Activated CD4-positive, alpha-beta T cell treated with anti-CD3 and anti-CD28 coated beads, Interleukin-2, amount 10 ng/mL, durations not matched to agents 7 days and 5 days (primary cell): ENCODE results near the gene CEP85. TPM values are rescaled to one million over a fixed set of nuclear protein-coding genes. Genes with fewer than 3 reads are reported as not detected.

ENCODE experiments used
- CTCF ChIA-PET: fragments of 350-600 bp; sonication (Branson Sonifier 250); formaldehyde crosslinking; loops from one replicate; lab custom pipeline; 2021; ENCODE audit warnings: antibody characterized with exemption; lab: Charles Lee
- POLR2A ChIA-PET: fragments of 350-600 bp; sonication (Branson Sonifier 250); formaldehyde crosslinking; loops from one replicate; lab custom pipeline; 2021; ENCODE audit warnings: antibody characterized with exemption; lab: Charles Lee
- DNase-seq: peaks from one replicate; pipeline ENCODE4 v3.0.0-alpha.2; 2020
- H3K27ac Mint-ChIP-seq: one replicate; pipeline ENCODE4 v1.8.0; 2021; ENCODE audit warnings: mild to moderate bottlenecking, moderate library complexity, mixed read lengths
- H3K27me3 Mint-ChIP-seq: one replicate; pipeline ENCODE4 v1.8.0; 2021; ENCODE audit warnings: mixed read lengths
- H3K36me3 Mint-ChIP-seq: one replicate; pipeline ENCODE4 v1.8.0; 2021; ENCODE audit warnings: low read depth, mixed read lengths
- H3K4me1 Mint-ChIP-seq: one replicate; pipeline ENCODE4 v1.8.0; 2021; ENCODE audit warnings: mixed read lengths
- H3K4me3 Mint-ChIP-seq: one replicate; pipeline ENCODE4 v1.8.0; 2021; ENCODE audit warnings: mild to moderate bottlenecking, moderate library complexity, mixed read lengths
- H3K9me3 Mint-ChIP-seq: one replicate; pipeline ENCODE4 v1.8.0; 2021; ENCODE audit warnings: mixed read lengths
- total RNA-seq, 2 experiments: library from RNA; stranded (reverse); gene quantifications; one replicate each; pipeline ENCODE4 v1.2.3, GENCODE V29; 2021

CEP85 gene
- total RNA-seq, 2 experiments from 2014 or later: 46.9 to 49.0 TPM

GRCh38 chr1:26280333-26281042, 46.5 kb downstream of the CEP85 start:
- H3K9me3 Mint-ChIP-seq: no peaks in the 10 kb centered on the region
- peak overlapping the region; percentile 86 for H3K4me3 Mint-ChIP-seq
- H3K4me1 Mint-ChIP-seq: peaks cover 88% of the 10 kb centered on the region
- H3K36me3 Mint-ChIP-seq: peaks cover 83% of the 10 kb centered on the region
- DNase-seq: peak; percentile 40
- POLR2A ChIA-PET: interaction anchor here (2.0 kb wide), 1 partner anchor 38 kb away, joined by 9 read pairs; the partner anchor contains the start of gene CD52
- CTCF ChIA-PET: interaction anchor here (0.9 to 21.4 kb wide), 7 partner anchors 10 to 124 kb away, joined by 3 to 442 read pairs (median 5); partner anchors contain the start of genes CD52 and CEP85
- H3K27me3 Mint-ChIP-seq: no peaks in the 10 kb centered on the region
- H3K27ac Mint-ChIP-seq: peak overlapping the region; percentile 90

GRCh38 chr1:26281091-26281958, 47.3 kb downstream of the CEP85 start:
- no peak for DNase-seq
- Mint-ChIP-seq H3K27ac (peak overlapping the region; percentile 97), H3K27me3 (no peaks in the 10 kb centered on the region), H3K4me3 (peak overlapping the region; percentile 86), H3K36me3 (peaks cover 80% of the 10 kb centered on the region), H3K4me1 (peaks cover 88% of the 10 kb centered on the region), H3K9me3 (no peaks in the 10 kb centered on the region)
- POLR2A ChIA-PET: no interaction called here
- CTCF ChIA-PET: interaction anchor here (1.0 to 21.4 kb wide), 2 partner anchors 42 to 110 kb away, joined by 4 to 442 read pairs; partner anchors contain the start of gene CD52

GRCh38 chr1:26281971-26282370, 48.0 kb downstream of the CEP85 start:
- POLR2A ChIA-PET: no interaction called here

GRCh38 chr1:26282401-26282918, 48.5 kb downstream of the CEP85 start:
- Mint-ChIP-seq H3K9me3 (no peaks in the 10 kb centered on the region), H3K4me1 (peaks cover 88% of the 10 kb centered on the region), H3K27me3 (no peaks in the 10 kb centered on the region), H3K4me3 (peak overlapping the region; percentile 73), H3K36me3 (peaks cover 71% of the 10 kb centered on the region), H3K27ac (peak overlapping the region; percentile 97)
- DNase-seq: no peak
- CTCF ChIA-PET: interaction anchor here (1.0 to 21.4 kb wide), 2 partner anchors 41 to 109 kb away, joined by 4 to 442 read pairs; partner anchors contain the start of gene CD52
- POLR2A ChIA-PET: no interaction called here

More at GRCh38 chr1:26281971-26282370, 48.0 kb downstream of the CEP85 start:
- CTCF ChIA-PET: interaction anchor here (1.0 to 21.4 kb wide), 2 partner anchors 41 to 109 kb away, joined by 4 to 442 read pairs; partner anchors contain the start of gene CD52
- Mint-ChIP-seq H3K27me3 (no peaks in the 10 kb centered on the region), H3K4me1 (peaks cover 88% of the 10 kb centered on the region), H3K36me3 (peaks cover 75% of the 10 kb centered on the region), H3K9me3 (no peaks in the 10 kb centered on the region), H3K27ac (peak overlapping the region; percentile 97), H3K4me3 (peak overlapping the region; percentile 86)
- no peak for DNase-seq

GRCh38 chr1:26283279-26283853, 49.4 kb downstream of the CEP85 start:
- Mint-ChIP-seq H3K4me3 (peak overlapping the region; percentile 73), H3K27me3 (no peaks in the 10 kb centered on the region), H3K4me1 (peaks cover 88% of the 10 kb centered on the region), H3K36me3 (peaks cover 62% of the 10 kb centered on the region), H3K27ac (peak overlapping the region; percentile 97), H3K9me3 (no peaks in the 10 kb centered on the region)
- ChIA-PET CTCF (interaction anchor here (6.2 to 21.4 kb wide), 3 partner anchors 7 to 40 kb away, joined by 78 to 442 read pairs (median 86); partner anchors contain the start of genes CD52 and UBXN11), POLR2A (no interaction called here)
- DNase-seq: no peak

GRCh38 chr1:26283871-26284596, 50.0 kb downstream of the CEP85 start:
- peak overlapping the region; percentile 97 for H3K27ac Mint-ChIP-seq
- H3K36me3 Mint-ChIP-seq: peaks cover 57% of the 10 kb centered on the region
- CTCF ChIA-PET: interaction anchor here (0.8 to 21.4 kb wide), 22 partner anchors 8 to 133 kb away, joined by 3 to 442 read pairs (median 8); partner anchors contain the start of genes CD52, CEP85, LIN28A and UBXN11
- no peaks in the 10 kb centered on the region for H3K27me3 Mint-ChIP-seq
- POLR2A ChIA-PET: interaction anchor here (1.0 to 2.1 kb wide), 3 partner anchors 34 to 94 kb away, joined by 4 to 12 read pairs (median 9); partner anchors contain the start of gene CD52
- peak overlapping the region; percentile 73 for H3K4me3 Mint-ChIP-seq
- DNase-seq: no peak
- H3K4me1 Mint-ChIP-seq: peaks cover 88% of the 10 kb centered on the region
- H3K9me3 Mint-ChIP-seq: no peaks in the 10 kb centered on the region

- ChIA-PET POLR2A (interaction anchor here (0.6 to 2.1 kb wide), 4 partner anchors 33 to 464 kb away, joined by 3 to 12 read pairs (median 6); partner anchors contain the start of gene CD52), CTCF (interaction anchor here (0.5 to 21.4 kb wide), 30 partner anchors 9 to 214 kb away, joined by 3 to 442 read pairs (median 6); partner anchors contain the start of genes CD52, CEP85, LIN28A and UBXN11)
- H3K36me3 Mint-ChIP-seq: peaks cover 50% of the 10 kb centered on the region
- peak overlapping the region; percentile 73 for H3K4me3 Mint-ChIP-seq
- peak; percentile 96 for DNase-seq
- no peaks in the 10 kb centered on the region for H3K27me3 Mint-ChIP-seq
- no peaks in the 10 kb centered on the region for H3K9me3 Mint-ChIP-seq
- peak overlapping the region; percentile 97 for H3K27ac Mint-ChIP-seq
- H3K4me1 Mint-ChIP-seq: peaks cover 90% of the 10 kb centered on the region
Measured at GRCh38 chr1:26284597-26285347, 50.8 kb downstream of the CEP85 start.

- H3K9me3 Mint-ChIP-seq: no peaks in the 10 kb centered on the region
- H3K27me3 Mint-ChIP-seq: no peaks in the 10 kb centered on the region
- ChIA-PET POLR2A (interaction anchor here (0.6 to 2.1 kb wide), 4 partner anchors 22 to 465 kb away, joined by 3 to 12 read pairs (median 8); partner anchors contain the start of gene CD52), CTCF (interaction anchor here (0.6 to 21.4 kb wide), 26 partner anchors 9 to 242 kb away, joined by 3 to 442 read pairs (median 7); partner anchors contain the start of genes CD52, CEP85, LIN28A and UBXN11)
- peak; percentile 40 for DNase-seq
- H3K4me1 Mint-ChIP-seq: peaks cover 96% of the 10 kb centered on the region
- H3K36me3 Mint-ChIP-seq: peaks cover 54% of the 10 kb centered on the region
- H3K4me3 Mint-ChIP-seq: peak overlapping the region; percentile 73
- H3K27ac Mint-ChIP-seq: peak overlapping the region; percentile 97
Measured at GRCh38 chr1:26285366-26286063, 51.5 kb downstream of the CEP85 start.

- POLR2A ChIA-PET: interaction anchor here (0.8 to 2.1 kb wide), 3 partner anchors 22 to 78 kb away, joined by 3 to 12 read pairs (median 6); partner anchors contain the start of gene CD52
- Mint-ChIP-seq H3K4me3 (no peak overlapping the region), H3K27me3 (no peaks in the 10 kb centered on the region), H3K36me3 (peaks cover 49% of the 10 kb centered on the region), H3K27ac (peak overlapping the region; percentile 94), H3K4me1 (peaks cover 99% of the 10 kb centered on the region), H3K9me3 (no peaks in the 10 kb centered on the region)
- CTCF ChIA-PET: interaction anchor here (0.6 to 21.4 kb wide), 21 partner anchors 8 to 242 kb away, joined by 3 to 442 read pairs (median 8); partner anchors contain the start of genes CD52, CEP85 and UBXN11
- no peak for DNase-seq
Measured at GRCh38 chr1:26286064-26286416, 52.0 kb downstream of the CEP85 start.
